ENCODE results near the gene ELANE.
"Not testable (repeated sequence)": the region's sequence is repeated elsewhere in the genome, so short reads cannot be mapped to it uniquely, and the experiment has no call there.

ELANE gene

GRCh38 chr19:863315-863620 lies 11.2 kb downstream of the ELANE start:
- no peak for DNase-seq

GRCh38 chr19:866769-867300 lies 14.7 kb downstream of the ELANE start:
- no peak for DNase-seq

GRCh38 chr19:867301-867793 lies 15.2 kb downstream of the ELANE start:
- no peak for DNase-seq

- DNase-seq, result no peak
Measured at GRCh38 chr19:867855-868457, 15.9 kb downstream of the ELANE start.

- DNase-seq, result no peak
Measured at GRCh38 chr19:868458-869244, 16.5 kb downstream of the ELANE start.

GRCh38 chr19:869245-870177 lies 17.4 kb downstream of the ELANE start:
- DNase-seq, result no peak

GRCh38 chr19:870314-870713 lies 18.2 kb downstream of the ELANE start:
- DNase-seq, result no peak

GRCh38 chr19:870963-871401 lies 18.9 kb downstream of the ELANE start:
- DNase-seq, result no peak

GRCh38 chr19:871446-872265 lies 19.6 kb downstream of the ELANE start:
- DNase-seq, result no peak

GRCh38 chr19:872266-872951 lies 20.3 kb downstream of the ELANE start:
- DNase-seq, result peak; percentile 81

- DNase-seq, result peak; percentile 61
Measured at GRCh38 chr19:873084-873483, 21.0 kb downstream of the ELANE start.

- DNase-seq, result no peak
Measured at GRCh38 chr19:873561-874041, 21.5 kb downstream of the ELANE start.

- no peak for DNase-seq
Measured at GRCh38 chr19:875265-875879, 23.3 kb downstream of the ELANE start.

GRCh38 chr19:876089-876488 lies 24.0 kb downstream of the ELANE start:
- no peak for DNase-seq

- no peak for DNase-seq
Measured at GRCh38 chr19:876780-877314, 24.7 kb downstream of the ELANE start.

- DNase-seq, result not testable (repeated sequence)
Measured at GRCh38 chr19:877992-878660, 26.0 kb downstream of the ELANE start.

- DNase-seq, result not testable (repeated sequence)
Measured at GRCh38 chr19:878751-879561, 26.9 kb downstream of the ELANE start.

- DNase-seq, result no peak
Measured at GRCh38 chr19:879711-880438, 27.8 kb downstream of the ELANE start.

All from stimulated activated CD4-positive, alpha-beta T cell treated with anti-CD3 and anti-CD28 coated beads, Interleukin-4, amount 100 ng/mL, for 24 hours (primary cell).